HG03135 (cell line): Measurements from ENCODE around the gene AKAP9.
A peak's percentile ranks its signal among the peaks of the same experiment; 100 is the strongest.
"Not testable (repeated sequence)": the region's sequence is repeated elsewhere in the genome, so short reads cannot be mapped to it uniquely, and the experiment has no call there.

Experiments used
- ATAC-seq: cut with Tn5 transposase; IDR thresholded peaks from one replicate; pipeline ENCODE4 v1.9.1; 2021; ENCODE audit warnings: mild to moderate bottlenecking, moderate library complexity; ENCODE audit not compliant: unreplicated experiment

Gene AKAP9

GRCh38 chr7:91940572-91941341 is at the start of gene AKAP9:
Gene AKAP9 (plus strand): TSS chr7:91940862. CDS start chr7:91941100, 238 bp downstream.
- peak; percentile 90 for ATAC-seq

- ATAC-seq: no peak
Measured at GRCh38 chr7:91892099-91892705, 48.5 kb upstream of the AKAP9 start.

GRCh38 chr7:91892821-91893340 is 47.8 kb upstream of the AKAP9 start:
- ATAC-seq: no peak

GRCh38 chr7:91893699-91894098 is 47.0 kb upstream of the AKAP9 start:
- not testable (repeated sequence) for ATAC-seq

GRCh38 chr7:91894781-91895480 is 45.7 kb upstream of the AKAP9 start:
- ATAC-seq: no peak

- ATAC-seq: no peak
Measured at GRCh38 chr7:91898240-91898992, 42.2 kb upstream of the AKAP9 start.

- ATAC-seq: no peak
Measured at GRCh38 chr7:91899563-91899962, 41.1 kb upstream of the AKAP9 start.

GRCh38 chr7:91910171-91910570 is 30.5 kb upstream of the AKAP9 start:
- no peak for ATAC-seq

GRCh38 chr7:91911121-91911520 is 29.5 kb upstream of the AKAP9 start:
- ATAC-seq: no peak

- ATAC-seq: no peak
Measured at GRCh38 chr7:91912494-91912893, 28.2 kb upstream of the AKAP9 start.

- ATAC-seq: no peak
Measured at GRCh38 chr7:91913612-91914011, 27.1 kb upstream of the AKAP9 start.

GRCh38 chr7:91915401-91916050 is 25.1 kb upstream of the AKAP9 start:
- ATAC-seq: no peak

GRCh38 chr7:91916051-91916440 is 24.6 kb upstream of the AKAP9 start:
- no peak for ATAC-seq

- ATAC-seq: no peak
Measured at GRCh38 chr7:91918356-91918755, 22.3 kb upstream of the AKAP9 start.

GRCh38 chr7:91922857-91923256 is 17.8 kb upstream of the AKAP9 start:
- no peak for ATAC-seq

- ATAC-seq: no peak
Measured at GRCh38 chr7:91927912-91928311, 12.8 kb upstream of the AKAP9 start.

- peak; percentile 74 for ATAC-seq
Measured at GRCh38 chr7:91929463-91929862, 11.2 kb upstream of the AKAP9 start.

GRCh38 chr7:91940171-91940570 is 491 bp upstream of the AKAP9 start:
- ATAC-seq: peak; percentile 21

GRCh38 chr7:91941450-91941849 is 788 bp downstream of the AKAP9 start:
- ATAC-seq: no peak

- ATAC-seq: no peak
Measured at GRCh38 chr7:91942312-91942711, 1.6 kb downstream of the AKAP9 start.
